H1 (cell line): Measurements from ENCODE around the gene SNX24. TPM values are rescaled to one million over a fixed set of nuclear protein-coding genes. Genes with fewer than 3 reads are reported as not detected.

Experiments used
- CTCF ChIA-PET: fragments of 300-600 bp; sonication (Branson Sonifier 250); formaldehyde crosslinking; loops from one replicate; lab custom pipeline; 2021; ENCODE audit not compliant: partially characterized antibody; lab: Charles Lee
- POLR2A ChIA-PET: fragments of 300-600 bp; sonication (Branson Sonifier 250); formaldehyde crosslinking; loops from one replicate; lab custom pipeline; 2021; ENCODE audit warnings: inconsistent platforms; ENCODE audit not compliant: partially characterized antibody; lab: Charles Lee
- DNase-seq, 2 experiments: peaks; one replicate each; pipeline versions ENCODE4 v3.0.0 to v3.0.0-alpha.2; 2010 to 2022; ENCODE audit warnings: low spot score in 2 of 2, low read depth in 1 of 2, mixed read lengths in 1 of 2
- FAIRE-seq: peaks from 2 replicates; lab custom pipeline; 2011; peaks lifted over from hg19 to GRCh38; lab: Jason Lieb, UNC
- H2AFZ ChIP-seq: 2 replicates; pipeline ENCODE4 v1.8.1; 2012; ENCODE audit warnings: low read length, inconsistent platforms
- H2AK5ac ChIP-seq: 2 replicates; pipeline ENCODE4 v1.6.1; 2013; ENCODE audit warnings: low read depth, low read length
- H2BK120ac ChIP-seq: replicated peaks from 2 replicates; pipeline ENCODE3; 2013; ENCODE audit warnings: low read depth, low read length, inconsistent platforms
- H2BK12ac ChIP-seq: 2 replicates; pipeline ENCODE4 v1.6.1; 2013; ENCODE audit warnings: low read depth, low read length
- H2BK15ac ChIP-seq: 2 replicates; pipeline ENCODE4 v1.6.1; 2013; ENCODE audit warnings: low read length
- H2BK20ac ChIP-seq: 2 replicates; pipeline ENCODE4 v1.6.1; 2013; ENCODE audit warnings: low read length
- H2BK5ac ChIP-seq: 2 replicates; pipeline ENCODE4 v1.6.1; 2013; ENCODE audit warnings: low read depth, low read length
- H3K14ac ChIP-seq: 2 replicates; pipeline ENCODE4 v1.6.1; 2013; ENCODE audit warnings: inconsistent platforms; ENCODE audit not compliant: insufficient read length
- H3K18ac ChIP-seq: 2 replicates; pipeline ENCODE4 v1.6.1; 2013; ENCODE audit warnings: low read length; ENCODE audit errors: extremely low read depth
- H3K23ac ChIP-seq: 2 replicates; pipeline ENCODE4 v1.6.1; 2013; ENCODE audit warnings: inconsistent platforms; ENCODE audit not compliant: insufficient read length
- H3K23me2 ChIP-seq: 2 replicates; pipeline ENCODE4 v1.6.1; 2013; ENCODE audit warnings: low read depth, low read length
- H3K27ac ChIP-seq: 2 replicates; pipeline ENCODE4 v1.6.1; 2011; ENCODE audit warnings: low read depth, low read length, inconsistent platforms
- H3K27me3 ChIP-seq, 4 experiments: replicated peaks in 1 of 4; 1 replicate in 1 of 4; 2 replicates in 3 of 4; pipeline versions ENCODE4 v1.6.1 to v1.8.1; 2011 to 2013; ENCODE audit warnings: low read length in 3 of 4, mild to moderate bottlenecking in 3 of 4, inconsistent platforms in 2 of 4, mixed read lengths in 2 of 4, moderate library complexity in 1 of 4; ENCODE audit not compliant: control insufficient read depth in 3 of 4, insufficient read depth in 3 of 4; ENCODE audit errors: extremely low read depth in 1 of 4
- H3K36me3 ChIP-seq, 4 experiments: 2 replicates each; pipeline versions ENCODE4 v1.6.1 to v1.8.1; 2011 to 2013; ENCODE audit warnings: mild to moderate bottlenecking in 4 of 4, low read length in 3 of 4, moderate library complexity in 2 of 4, control low read depth in 1 of 4, inconsistent platforms in 1 of 4; ENCODE audit not compliant: insufficient read depth in 4 of 4, control insufficient read depth in 2 of 4
- H3K4ac ChIP-seq: replicated peaks from 2 replicates; pipeline ENCODE3; 2013; ENCODE audit warnings: low read length, low read depth, mixed read lengths, inconsistent platforms; ENCODE audit not compliant: insufficient read length
- H3K4me1 ChIP-seq, 4 experiments: replicated peaks in 1 of 4; 1 replicate in 1 of 4; 2 replicates in 3 of 4; pipeline versions ENCODE4 v1.6.1 to v1.8.1; 2011 to 2013; ENCODE audit warnings: low read length in 3 of 4, inconsistent platforms in 2 of 4, mixed read lengths in 1 of 4; ENCODE audit not compliant: insufficient read depth in 4 of 4, control insufficient read depth in 3 of 4
- H3K4me2 ChIP-seq, 2 experiments: 2 replicates each; pipeline versions ENCODE4 v1.6.1 to v1.8.1; 2011 to 2013; ENCODE audit warnings: low read depth in 2 of 2, low read length in 2 of 2, control low read depth in 1 of 2, inconsistent platforms in 1 of 2, mild to moderate bottlenecking in 1 of 2; ENCODE audit not compliant: insufficient read depth in 1 of 2
- H3K4me3 ChIP-seq, 4 experiments: fragments of 200-600, 300-600 bp in 1 of 4; sonication (generic), shearing (Covaris generic), sonication (Bioruptor Twin) in 1 of 4; 2 replicates each; pipeline versions ENCODE4 v1.5.1 to v1.8.1; 2011 to 2016; ENCODE audit warnings: low read length in 4 of 4, low read depth in 3 of 4, control low read depth in 2 of 4, inconsistent platforms in 2 of 4, mild to moderate bottlenecking in 2 of 4, mixed read lengths in 1 of 4, moderate library complexity in 1 of 4; ENCODE audit not compliant: insufficient read depth in 2 of 4; ENCODE audit errors: extremely low read depth in 1 of 4
- H3K56ac ChIP-seq: replicated peaks from 2 replicates; pipeline ENCODE3; 2013; ENCODE audit warnings: low read depth, mild to moderate bottlenecking, mixed read lengths, low read length, inconsistent platforms; ENCODE audit not compliant: insufficient read length
- H3K79me1 ChIP-seq: 2 replicates; pipeline ENCODE4 v1.6.1; 2013; ENCODE audit warnings: low read depth, low read length, control low read depth
- H3K79me2 ChIP-seq, 2 experiments: 2 replicates each; pipeline versions ENCODE4 v1.6.1 to v1.8.1; 2012 to 2013; ENCODE audit warnings: low read length in 2 of 2, mild to moderate bottlenecking in 2 of 2, inconsistent platforms in 1 of 2; ENCODE audit not compliant: insufficient read depth in 2 of 2, control insufficient read depth in 1 of 2
- H3K9ac ChIP-seq, 4 experiments: replicated peaks in 1 of 4; 1 replicate in 1 of 4; 2 replicates in 3 of 4; pipeline versions ENCODE4 v1.6.1 to v1.8.1; 2011 to 2013; ENCODE audit warnings: low read depth in 3 of 4, low read length in 3 of 4, control low read depth in 2 of 4, mild to moderate bottlenecking in 2 of 4, moderate library complexity in 2 of 4, inconsistent platforms in 1 of 4; ENCODE audit errors: extremely low read depth in 1 of 4
- H3K9me3 ChIP-seq, 2 experiments: 2 replicates each; pipeline versions ENCODE4 v1.6.1 to v1.8.1; 2012 to 2013; ENCODE audit warnings: mild to moderate bottlenecking in 2 of 2, moderate library complexity in 2 of 2, control low read depth in 1 of 2, inconsistent platforms in 1 of 2, low read depth in 1 of 2, low read length in 1 of 2, mixed read lengths in 1 of 2; ENCODE audit not compliant: insufficient read depth in 2 of 2
- H4K20me1 ChIP-seq, 2 experiments: replicated peaks in 1 of 2; 2 replicates each; pipeline versions ENCODE3 to v1.8.1; 2011 to 2013; ENCODE audit warnings: inconsistent platforms in 2 of 2, low read length in 2 of 2, mild to moderate bottlenecking in 1 of 2; ENCODE audit not compliant: insufficient read depth in 2 of 2, control insufficient read depth in 1 of 2
- H4K5ac ChIP-seq: 2 replicates; pipeline ENCODE4 v1.6.1; 2013; ENCODE audit warnings: low read length, low read depth, mixed read lengths, inconsistent platforms; ENCODE audit not compliant: insufficient read length
- H4K8ac ChIP-seq: 2 replicates; pipeline ENCODE4 v1.8.0; 2013; ENCODE audit warnings: mild to moderate bottlenecking, moderate library complexity, low read length, inconsistent platforms; ENCODE audit not compliant: insufficient read depth; ENCODE audit errors: extremely low read depth
- H4K91ac ChIP-seq: replicated peaks from 2 replicates; pipeline ENCODE3; 2013; ENCODE audit warnings: low read length, mixed read lengths, inconsistent platforms; ENCODE audit not compliant: insufficient read length
- EZH2 ChIP-seq: fragments of 200-600 bp; sonication (generic); IDR thresholded peaks from 2 replicates; pipeline ENCODE4 v1.7.1; 2012; ENCODE audit warnings: low read depth, mild to moderate bottlenecking, moderate library complexity, low read length, inconsistent platforms; ENCODE audit not compliant: severe bottlenecking
- RAD21 ChIP-seq, 2 experiments: IDR thresholded peaks in 1 of 2; conservative IDR thresholded peaks in 1 of 2; 2 replicates each; pipeline ENCODE4 v1.6.1; 2011; ENCODE audit warnings: low read depth in 2 of 2, low read length in 2 of 2, improper control_type of control experiment in 1 of 2, inconsistent platforms in 1 of 2, mild to moderate bottlenecking in 1 of 2, moderate library complexity in 1 of 2
- WGBS, 2 experiments: shearing (Covaris generic) in 1 of 2; methylation state at CpG; one replicate each; pipeline versions ENCODE4 v1.1.6 to v1.1.7; 2013 to 2015; ENCODE audit warnings: low lambda C conversion rate in 2 of 2, mixed read lengths in 2 of 2, inconsistent platforms in 1 of 2, low coverage in 1 of 2, missing lambda C conversion rate in 1 of 2; ENCODE audit not compliant: insufficient replicate concordance in 2 of 2, insufficient coverage in 1 of 2, insufficient read length in 1 of 2; ENCODE audit errors: extremely low coverage in 1 of 2, missing lambda C conversion rate in 1 of 2; 5-methylcytosine and 5-hydroxymethylcytosine counted together
- polyA plus RNA-seq, 7 experiments: library from polyadenylated mRNA; depleted of rRNA in 3 of 7; stranded (reverse) in 5 of 7; unstranded in 2 of 7; fragments of >200 nt in 5 of 7; fragments of 200-250 nt in 2 of 7; gene quantifications; 1 replicate in 5 of 7; 2 replicates in 1 of 7; 4 replicates in 1 of 7; pipeline versions ENCODE4 v1.2.1 to v1.2.3, GENCODE V29; 2011 to 2013; ENCODE audit warnings: missing spikeins in 2 of 7, mixed read lengths in 2 of 7
- total RNA-seq: library from RNA; stranded (reverse); fragmentation: NEBNext Ultra II Directional; extraction: Animal tissue kit (Norgen Biotek cat#: 25700); gene quantifications from 2 replicates; pipeline ENCODE4 v1.2.1, GENCODE V29; 2021

Gene SNX24
- total and polyA plus RNA-seq, 2 of the 8 experiments (the other 6 are each of a cell fraction or from before 2014, with no cell fraction given): 7.3 to 14.3 TPM

GRCh38 chr5:123046222-123046621 is 200.8 kb downstream of the SNX24 start:
- ChIA-PET CTCF (interaction anchor here (0.9 to 1.4 kb wide), 2 partner anchors 14 to 36 kb away, joined by 3 read pairs; no protein-coding TSS in a partner anchor), POLR2A (no interaction called here)
- Histone ChIP-seq H4K91ac (no peak overlapping the region), H4K5ac (no peak overlapping the region), H3K4me3 (no peak overlapping the region), H3K56ac (no peak overlapping the region), H3K23ac (no peak overlapping the region), H3K36me3 (no peaks in the 10 kb centered on the region), H2BK120ac (no peak overlapping the region), H2AK5ac (no peak overlapping the region), H3K23me2 (no peaks in the 10 kb centered on the region), H4K8ac (no peak overlapping the region), H3K9ac (no peak overlapping the region), H3K79me2 (no peaks in the 10 kb centered on the region), H3K4me2 (no peak overlapping the region), H2BK12ac (no peak overlapping the region), H3K9me3 (no peaks in the 10 kb centered on the region), H4K20me1 (no peaks in the 10 kb centered on the region), H3K14ac (no peak overlapping the region), H2BK20ac (no peak overlapping the region), H3K27me3 (no peaks in the 10 kb centered on the region), H3K4me1 (no peaks in the 10 kb centered on the region), H3K79me1 (no peaks in the 10 kb centered on the region), H3K18ac (no peak overlapping the region), H2BK5ac (no peak overlapping the region), H2AFZ (no peak overlapping the region), H3K27ac (no peak overlapping the region), H3K4ac (no peak overlapping the region), H2BK15ac (no peak overlapping the region)
- TF ChIP-seq EZH2 (no peak), RAD21 (IDR thresholded peaks at IDR 0.05 in 1 of 2, conservative IDR thresholded peaks at IDR 0.05 in 1 of 2; ENCODE audit: low read depth in 2 of 2, low read length in 2 of 2) (peak in 1 of 2 experiments; percentile 5; a peak in 1 of 4 replicates)
- FAIRE-seq (no peak), DNase-seq (no peak)
- 76% methylated on average over 4 of the region's 4 CpGs; no CpG with 5 or more reads in 1 of the 2 experiments for WGBS, 2 experiments
